Measurements from ENCODE around the gene TNNC1.

The TNNC1 gene

DNA sequence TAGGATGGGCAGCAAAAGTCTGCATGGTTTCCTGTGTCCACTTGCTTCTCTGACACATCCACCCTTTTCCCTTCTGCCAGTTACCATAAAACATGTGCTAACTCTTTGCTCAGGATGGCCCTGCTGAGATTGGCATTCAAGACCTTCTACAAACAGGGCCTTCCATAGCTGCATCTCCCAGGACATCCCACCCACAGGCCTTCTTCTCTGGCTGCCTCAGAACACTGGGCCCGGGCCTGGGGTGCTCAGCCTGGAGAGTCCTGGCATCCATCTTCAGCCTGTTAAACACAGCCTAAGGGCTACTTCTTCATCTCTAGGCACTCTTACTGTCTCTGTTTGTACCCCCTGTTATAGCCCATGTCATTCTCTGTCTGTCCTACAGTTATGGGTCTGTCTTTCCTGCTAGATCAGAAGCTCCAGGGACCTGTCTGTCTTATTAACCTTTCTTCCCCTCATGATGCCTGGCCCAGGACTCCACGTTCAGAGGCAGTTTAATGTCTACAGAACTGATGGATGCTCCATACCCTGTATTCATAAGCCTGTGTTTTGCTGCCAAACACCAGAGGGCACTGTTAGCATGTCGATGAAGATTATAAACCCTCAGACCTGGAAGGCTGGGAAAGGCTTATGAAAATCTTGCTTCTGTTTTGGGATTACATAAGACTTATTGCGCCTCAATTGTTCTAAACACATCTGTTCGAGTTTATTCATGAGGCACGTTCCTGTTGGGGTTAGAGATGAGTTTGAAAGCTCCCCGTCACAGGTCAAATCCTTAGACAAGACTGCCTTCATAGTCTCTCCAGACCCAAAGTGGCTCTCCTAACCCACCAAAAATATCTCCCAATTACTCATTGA is 25.5 kb downstream of the TNNC1 start:
- no peaks in the 10 kb centered on the region for H3K36me3 ChIP-seq (ENCODE audit: control insufficient read depth, insufficient read depth, low read length)
- H3K27me3 ChIP-seq (ENCODE audit: control insufficient read depth, insufficient read depth, low read length): peaks cover 6% of the 10 kb centered on the region
- no peaks in the 10 kb centered on the region for H3K4me1 ChIP-seq (ENCODE audit: control insufficient read depth, insufficient read depth, low read length)
- no peak overlapping the region for H3K4me3 ChIP-seq (ENCODE audit: low read length)
- no peaks in the 10 kb centered on the region for H3K9me3 ChIP-seq (ENCODE audit: control insufficient read depth, low read length)
- H3K9ac ChIP-seq (ENCODE audit: low read length): no peak overlapping the region

- H3K36me3 ChIP-seq (ENCODE audit: control insufficient read depth, insufficient read depth, low read length): no peaks in the 10 kb centered on the region
- no peaks in the 10 kb centered on the region for H3K27me3 ChIP-seq (ENCODE audit: control insufficient read depth, insufficient read depth, low read length)
- no peaks in the 10 kb centered on the region for H3K9me3 ChIP-seq (ENCODE audit: control insufficient read depth, low read length)
- H3K4me1 ChIP-seq (ENCODE audit: control insufficient read depth, insufficient read depth, low read length): no peaks in the 10 kb centered on the region
- no peak overlapping the region for H3K4me3 ChIP-seq (ENCODE audit: low read length)
- H3K9ac ChIP-seq (ENCODE audit: low read length): no peak overlapping the region
Observed at GRCh38 chr3:52423173-52423572, 30.7 kb downstream of the TNNC1 start.

DNA sequence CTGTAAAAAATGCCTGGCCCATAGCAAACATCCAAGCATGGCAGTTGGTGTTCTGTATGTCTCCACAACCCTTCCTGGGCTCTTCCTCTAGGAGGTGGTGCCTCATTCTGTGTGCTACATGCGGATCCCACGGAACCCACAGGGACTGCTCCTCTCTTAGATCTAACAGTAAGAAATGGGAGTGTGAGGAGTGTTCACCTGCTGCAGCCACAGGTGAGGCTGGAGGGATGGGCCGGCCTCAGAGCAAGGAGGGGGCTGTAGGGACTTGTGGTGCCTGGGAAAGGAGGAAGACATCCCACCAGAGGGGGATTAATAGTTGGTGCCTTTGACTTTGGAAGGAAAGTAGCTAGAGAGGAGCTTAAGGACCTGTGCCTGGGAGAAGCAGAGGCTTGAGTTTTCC is 31.2 kb downstream of the TNNC1 start:
- Histone ChIP-seq H3K9ac (ENCODE audit: low read length) (no peak overlapping the region), H3K36me3 (ENCODE audit: control insufficient read depth, insufficient read depth, low read length) (no peaks in the 10 kb centered on the region), H3K9me3 (ENCODE audit: control insufficient read depth, low read length) (no peaks in the 10 kb centered on the region), H3K4me3 (ENCODE audit: low read length) (no peak overlapping the region), H3K4me1 (ENCODE audit: control insufficient read depth, insufficient read depth, low read length) (no peaks in the 10 kb centered on the region), H3K27me3 (ENCODE audit: control insufficient read depth, insufficient read depth, low read length) (no peaks in the 10 kb centered on the region)

DNA sequence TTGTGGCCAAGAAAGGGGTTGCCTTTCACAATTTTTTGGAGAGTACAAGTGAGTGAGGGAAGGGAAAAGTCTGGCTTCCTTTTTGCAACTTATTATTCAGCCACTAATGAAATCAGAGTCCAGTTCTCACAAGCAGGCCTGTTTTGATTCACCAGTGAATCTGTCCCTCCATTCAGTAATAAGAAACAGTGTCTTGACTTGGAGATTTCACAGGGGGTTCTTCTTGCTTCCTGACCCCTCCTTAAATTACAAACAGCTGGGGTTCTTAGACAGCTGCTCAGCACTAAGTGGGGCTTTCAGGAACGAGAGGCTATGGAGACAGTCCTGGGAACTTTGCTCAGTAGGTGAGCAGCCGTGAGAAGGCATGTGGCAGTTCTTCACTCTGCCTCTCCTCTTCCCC is 33.5 kb downstream of the TNNC1 start:
- Histone ChIP-seq H3K36me3 (ENCODE audit: control insufficient read depth, insufficient read depth, low read length) (no peaks in the 10 kb centered on the region), H3K27me3 (ENCODE audit: control insufficient read depth, insufficient read depth, low read length) (no peaks in the 10 kb centered on the region), H3K4me1 (ENCODE audit: control insufficient read depth, insufficient read depth, low read length) (no peaks in the 10 kb centered on the region), H3K4me3 (ENCODE audit: low read length) (no peak overlapping the region), H3K9ac (ENCODE audit: low read length) (no peak overlapping the region), H3K9me3 (ENCODE audit: control insufficient read depth, low read length) (no peaks in the 10 kb centered on the region)

- peaks cover 16% of the 10 kb centered on the region for H3K4me1 ChIP-seq (ENCODE audit: control insufficient read depth, insufficient read depth, low read length)
- H3K36me3 ChIP-seq (ENCODE audit: control insufficient read depth, insufficient read depth, low read length): no peaks in the 10 kb centered on the region
- H3K4me3 ChIP-seq (ENCODE audit: low read length): no peak overlapping the region
- H3K9ac ChIP-seq (ENCODE audit: low read length): no peak overlapping the region
- H3K9me3 ChIP-seq (ENCODE audit: control insufficient read depth, low read length): no peaks in the 10 kb centered on the region
- H3K27me3 ChIP-seq (ENCODE audit: control insufficient read depth, insufficient read depth, low read length): no peaks in the 10 kb centered on the region
Observed at GRCh38 chr3:52415800-52416199, 38.0 kb downstream of the TNNC1 start.

DNA sequence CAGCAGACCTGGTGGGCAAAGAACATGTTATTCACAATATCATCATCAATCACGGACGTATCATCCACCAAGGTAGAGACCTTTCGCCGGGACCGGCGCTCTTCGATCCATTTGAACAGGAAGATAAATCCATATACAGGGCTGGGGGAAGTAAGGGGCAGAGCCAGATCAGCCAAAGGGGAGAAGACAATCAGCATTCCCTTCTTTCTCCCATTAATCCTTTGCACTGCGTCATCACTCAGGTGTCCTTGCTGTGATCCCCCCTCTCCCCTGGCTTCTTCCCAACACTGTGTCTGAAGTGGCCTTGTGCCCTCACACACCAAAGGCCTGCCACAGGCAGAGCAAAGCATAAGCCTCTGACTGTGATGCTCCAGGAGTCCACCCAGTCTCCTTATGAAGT is 45.4 kb downstream of the TNNC1 start:
- Histone ChIP-seq H3K4me1 (ENCODE audit: control insufficient read depth, insufficient read depth, low read length) (peaks cover 46% of the 10 kb centered on the region), H3K36me3 (ENCODE audit: control insufficient read depth, insufficient read depth, low read length) (peaks cover 45% of the 10 kb centered on the region), H3K9ac (ENCODE audit: low read length) (peak overlapping the region; percentile 86), H3K27me3 (ENCODE audit: control insufficient read depth, insufficient read depth, low read length) (no peaks in the 10 kb centered on the region), H3K4me3 (ENCODE audit: low read length) (no peak overlapping the region), H3K9me3 (ENCODE audit: control insufficient read depth, low read length) (no peaks in the 10 kb centered on the region)

GRCh38 chr3:52407779-52408178 is 46.1 kb downstream of the TNNC1 start:
- peaks cover 50% of the 10 kb centered on the region for H3K36me3 ChIP-seq (ENCODE audit: control insufficient read depth, insufficient read depth, low read length)
- H3K27me3 ChIP-seq (ENCODE audit: control insufficient read depth, insufficient read depth, low read length): no peaks in the 10 kb centered on the region
- H3K4me1 ChIP-seq (ENCODE audit: control insufficient read depth, insufficient read depth, low read length): peaks cover 46% of the 10 kb centered on the region

GRCh38 chr3:52406791-52407510 is 46.9 kb downstream of the TNNC1 start:
- H3K9me3 ChIP-seq (ENCODE audit: control insufficient read depth, low read length): no peaks in the 10 kb centered on the region
- H3K27me3 ChIP-seq (ENCODE audit: control insufficient read depth, insufficient read depth, low read length): no peaks in the 10 kb centered on the region
- peaks cover 54% of the 10 kb centered on the region for H3K36me3 ChIP-seq (ENCODE audit: control insufficient read depth, insufficient read depth, low read length)
- peaks cover 40% of the 10 kb centered on the region for H3K4me1 ChIP-seq (ENCODE audit: control insufficient read depth, insufficient read depth, low read length)
- no peak overlapping the region for H3K4me3 ChIP-seq (ENCODE audit: low read length)
- H3K9ac ChIP-seq (ENCODE audit: low read length): no peak overlapping the region

More at GRCh38 chr3:52407779-52408178, 46.1 kb downstream of the TNNC1 start:
- Histone ChIP-seq H3K4me3 (ENCODE audit: low read length) (no peak overlapping the region), H3K9me3 (ENCODE audit: control insufficient read depth, low read length) (no peaks in the 10 kb centered on the region), H3K9ac (ENCODE audit: low read length) (no peak overlapping the region)

GRCh38 chr3:52406231-52406661 is 47.6 kb downstream of the TNNC1 start:
- Histone ChIP-seq H3K4me3 (ENCODE audit: low read length) (no peak overlapping the region), H3K9me3 (ENCODE audit: control insufficient read depth, low read length) (no peaks in the 10 kb centered on the region), H3K9ac (ENCODE audit: low read length) (no peak overlapping the region), H3K36me3 (ENCODE audit: control insufficient read depth, insufficient read depth, low read length) (peaks cover 60% of the 10 kb centered on the region), H3K4me1 (ENCODE audit: control insufficient read depth, insufficient read depth, low read length) (peaks cover 37% of the 10 kb centered on the region), H3K27me3 (ENCODE audit: control insufficient read depth, insufficient read depth, low read length) (no peaks in the 10 kb centered on the region)

- H3K36me3 ChIP-seq (ENCODE audit: control insufficient read depth, insufficient read depth, low read length): peaks cover 60% of the 10 kb centered on the region
- H3K4me1 ChIP-seq (ENCODE audit: control insufficient read depth, insufficient read depth, low read length): peaks cover 40% of the 10 kb centered on the region
- no peak overlapping the region for H3K4me3 ChIP-seq (ENCODE audit: low read length)
- H3K9ac ChIP-seq (ENCODE audit: low read length): no peak overlapping the region
- H3K27me3 ChIP-seq (ENCODE audit: control insufficient read depth, insufficient read depth, low read length): no peaks in the 10 kb centered on the region
- no peaks in the 10 kb centered on the region for H3K9me3 ChIP-seq (ENCODE audit: control insufficient read depth, low read length)
Observed at GRCh38 chr3:52405601-52406110, 48.2 kb downstream of the TNNC1 start.

DNA sequence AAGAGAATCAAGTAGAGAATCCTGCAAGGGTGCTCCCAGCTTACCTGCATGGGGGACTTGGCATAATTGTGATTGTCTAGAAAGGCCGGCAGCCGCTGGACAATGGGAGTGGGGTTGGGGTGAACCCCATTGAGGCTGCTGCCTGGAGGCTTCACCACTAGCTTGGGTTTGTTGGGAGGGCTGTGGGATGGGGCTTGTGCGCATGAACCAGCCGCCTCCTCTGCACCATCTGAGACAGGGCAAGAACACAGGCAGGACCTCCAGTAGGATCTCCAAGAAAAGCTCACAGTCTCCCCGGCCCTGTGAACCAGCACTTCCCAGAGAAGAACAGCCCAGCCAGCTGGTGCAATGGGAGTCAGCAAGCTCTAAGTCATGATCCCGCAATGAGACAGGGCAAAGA is 48.8 kb downstream of the TNNC1 start:
- Histone ChIP-seq H3K9me3 (ENCODE audit: control insufficient read depth, low read length) (no peaks in the 10 kb centered on the region), H3K9ac (ENCODE audit: low read length) (no peak overlapping the region), H3K27me3 (ENCODE audit: control insufficient read depth, insufficient read depth, low read length) (no peaks in the 10 kb centered on the region), H3K36me3 (ENCODE audit: control insufficient read depth, insufficient read depth, low read length) (peaks cover 60% of the 10 kb centered on the region), H3K4me3 (ENCODE audit: low read length) (no peak overlapping the region), H3K4me1 (ENCODE audit: control insufficient read depth, insufficient read depth, low read length) (peaks cover 46% of the 10 kb centered on the region)

- no peaks in the 10 kb centered on the region for H3K27me3 ChIP-seq (ENCODE audit: control insufficient read depth, insufficient read depth, low read length)
- H3K9me3 ChIP-seq (ENCODE audit: control insufficient read depth, low read length): no peaks in the 10 kb centered on the region
- no peak overlapping the region for H3K9ac ChIP-seq (ENCODE audit: low read length)
- H3K36me3 ChIP-seq (ENCODE audit: control insufficient read depth, insufficient read depth, low read length): peaks cover 60% of the 10 kb centered on the region
- no peak overlapping the region for H3K4me3 ChIP-seq (ENCODE audit: low read length)
- peaks cover 52% of the 10 kb centered on the region for H3K4me1 ChIP-seq (ENCODE audit: control insufficient read depth, insufficient read depth, low read length)
Observed at GRCh38 chr3:52404391-52404790, 49.5 kb downstream of the TNNC1 start.
